Hippocampal formation (tissue), 2 donors: Measurements from ENCODE around the gene PLXND1.

Source experiments
- DNase-seq, 2 donors: peaks; one replicate each; lab custom pipeline; 2025; lab: John Stamatoyannopoulos, UW

The PLXND1 gene

GRCh38 chr3:129582799-129583198 is 23.7 kb downstream of the PLXND1 start:
- DNase-seq: no peak

- DNase-seq: no peak
Observed at GRCh38 chr3:129581623-129582022, 24.9 kb downstream of the PLXND1 start.

DNA sequence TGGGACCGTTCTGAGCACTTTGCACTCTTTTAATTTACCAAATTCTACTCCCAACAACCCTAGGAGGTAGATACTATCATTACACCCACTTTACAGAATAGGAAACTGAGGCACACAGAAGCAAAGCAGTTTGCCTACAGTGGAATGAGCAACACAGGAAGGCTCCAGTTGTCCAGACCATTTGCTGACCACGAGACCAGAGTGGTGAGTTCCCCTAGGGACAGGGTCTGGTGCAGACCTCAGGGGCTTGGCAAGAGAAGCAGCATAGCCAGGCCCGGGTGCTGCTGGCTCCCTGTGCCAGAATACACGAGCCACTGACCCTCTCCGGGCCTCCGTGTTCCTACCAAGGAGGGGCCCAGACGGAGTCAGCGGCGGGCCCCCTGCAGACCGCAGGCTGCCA is 26.5 kb downstream of the PLXND1 start:
- DNase-seq: no peak

DNA sequence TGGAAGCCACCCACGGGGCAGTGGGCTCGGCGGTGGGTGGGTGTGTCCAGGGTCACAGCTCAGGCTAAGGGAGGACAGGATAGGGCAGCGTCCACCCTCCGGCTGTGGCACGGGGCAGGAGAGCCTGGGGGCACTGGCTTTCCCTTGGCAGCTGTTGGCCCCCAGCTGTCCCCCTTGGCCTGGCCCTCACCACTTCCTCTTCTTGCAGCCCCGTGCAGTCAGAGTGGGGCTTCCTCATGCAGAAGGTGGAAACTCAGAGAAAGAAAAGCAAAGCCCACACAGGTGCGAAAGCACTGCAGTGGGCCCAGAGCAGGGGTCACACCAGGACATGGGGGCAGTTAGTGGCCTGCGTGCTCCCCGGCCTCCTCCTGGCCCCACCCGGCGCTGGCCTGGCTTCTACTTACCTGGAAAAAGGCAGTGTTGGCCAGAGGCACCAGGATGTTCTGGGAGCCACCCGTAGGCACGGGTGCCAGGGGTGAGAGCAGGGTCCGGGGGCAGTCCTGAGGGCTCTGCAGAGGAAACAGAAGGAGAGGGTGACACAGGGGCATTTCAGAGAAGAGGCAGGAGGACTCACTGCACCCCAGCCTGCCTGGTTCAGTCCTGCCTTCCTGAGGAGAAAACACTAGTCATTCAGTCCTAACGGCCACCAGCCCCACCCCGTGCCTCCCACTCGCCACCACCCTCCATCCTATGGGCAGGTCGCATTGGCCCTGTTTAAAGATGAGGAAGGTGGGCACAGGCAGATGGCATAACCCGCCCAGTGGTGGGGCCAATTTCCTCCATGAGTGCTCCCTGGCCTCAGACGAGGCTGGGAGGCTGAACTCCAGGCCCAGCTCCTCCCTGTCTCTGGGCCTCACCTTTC is 28.3 kb downstream of the PLXND1 start:
- peak in 1 of 2 donors; percentile 22 for DNase-seq

DNA sequence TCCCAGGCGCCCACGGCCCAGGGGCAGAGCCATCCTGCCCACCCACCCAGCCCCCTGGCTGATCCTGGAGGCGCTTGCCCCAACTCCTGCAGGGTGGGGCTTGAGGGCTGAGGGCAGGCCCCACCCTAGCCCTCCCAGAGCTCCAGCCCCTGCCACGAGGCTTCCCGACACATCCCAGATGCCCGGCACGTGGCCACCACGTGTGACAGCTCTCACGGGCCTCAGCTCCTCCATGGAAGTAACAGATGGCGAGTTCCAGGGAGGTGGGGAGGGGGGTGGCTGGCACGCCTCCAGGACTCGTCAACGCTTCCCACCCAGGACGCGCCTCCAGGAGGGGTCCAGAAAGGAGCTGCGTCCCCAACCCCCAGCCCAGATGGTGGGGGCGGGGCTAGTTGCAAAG is 29.1 kb downstream of the PLXND1 start:
- no peak for DNase-seq

DNA sequence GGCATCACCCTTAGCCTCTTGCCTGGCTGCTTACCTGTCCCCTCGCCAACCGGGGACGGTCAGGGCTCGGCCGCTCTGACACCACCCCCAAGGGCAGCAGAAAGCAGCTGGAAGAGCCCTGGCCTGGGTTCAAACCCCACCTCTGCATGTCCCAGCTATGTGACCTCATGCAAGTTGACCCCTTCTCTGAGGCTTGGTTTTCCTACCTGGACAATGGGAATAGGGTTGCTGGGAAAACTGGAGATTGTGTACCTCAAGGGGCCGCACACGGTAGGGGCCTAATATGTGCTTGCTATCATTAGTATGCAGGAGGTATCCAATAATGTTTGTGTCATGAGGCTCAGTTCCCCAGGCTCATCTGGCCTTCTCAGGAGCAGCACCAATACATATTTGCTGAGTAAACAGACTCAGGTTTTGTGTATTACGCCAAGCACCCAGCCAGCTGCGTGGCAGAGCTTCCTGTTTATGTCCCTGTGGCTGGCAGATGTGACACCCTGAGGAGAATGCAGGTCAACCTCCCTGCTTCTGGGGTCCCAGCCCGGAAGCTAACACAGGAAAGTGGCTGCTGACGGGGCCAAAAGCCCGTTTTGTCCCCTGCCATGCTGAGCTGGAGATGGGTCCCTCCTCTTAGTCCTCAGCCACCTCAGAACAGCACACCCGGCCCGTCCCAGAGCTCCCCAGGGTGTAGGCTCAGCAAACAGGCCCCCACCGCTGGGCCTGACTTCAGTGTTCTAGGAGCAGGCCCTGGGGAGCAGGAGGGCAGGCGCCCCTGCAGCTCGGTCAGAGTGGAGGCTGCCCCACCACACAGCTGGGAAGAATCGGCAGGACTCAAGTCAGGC is 29.7 kb downstream of the PLXND1 start:
- DNase-seq: no peak

GRCh38 chr3:129575997-129576384 is 30.5 kb downstream of the PLXND1 start:
- no peak for DNase-seq

DNA sequence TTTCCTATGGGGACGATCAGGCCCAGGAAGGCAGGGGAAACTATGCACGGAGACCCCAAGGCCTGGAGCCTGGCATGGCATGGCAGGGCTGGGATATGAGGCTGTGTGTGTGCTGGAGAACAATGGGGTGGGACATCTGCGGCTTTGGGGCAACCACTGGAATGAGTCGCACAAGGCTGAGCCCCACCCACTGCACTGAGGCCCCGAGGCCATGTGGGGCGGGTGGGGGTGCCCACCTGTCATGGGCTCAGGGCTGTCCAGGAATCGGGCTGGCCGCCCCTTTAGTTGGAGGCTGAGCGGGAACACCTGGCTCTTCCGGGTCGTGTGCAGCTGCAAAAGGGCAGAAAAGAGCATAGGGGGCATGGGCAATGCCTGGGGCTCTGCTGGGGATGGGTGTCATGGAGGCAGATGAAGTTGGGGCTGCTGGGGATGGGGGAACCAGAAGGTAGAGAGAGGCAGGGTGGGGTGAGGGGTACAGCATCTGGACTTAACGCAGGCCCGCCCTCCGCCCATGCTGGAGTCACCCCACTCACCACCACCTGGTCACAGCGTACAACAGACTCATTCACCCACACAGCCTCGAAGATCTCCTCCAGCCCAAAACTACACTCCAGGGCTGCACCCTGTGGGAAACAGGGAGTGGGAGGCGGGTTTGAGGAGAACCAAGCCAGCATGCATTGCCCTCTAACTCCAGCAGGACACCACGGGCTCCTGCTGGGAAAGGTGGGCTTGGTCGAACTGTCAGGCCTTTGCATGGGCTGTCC is 31.1 kb downstream of the PLXND1 start:
- DNase-seq: no peak

- no peak for DNase-seq
Observed at GRCh38 chr3:129574206-129574605, 32.3 kb downstream of the PLXND1 start.

DNA sequence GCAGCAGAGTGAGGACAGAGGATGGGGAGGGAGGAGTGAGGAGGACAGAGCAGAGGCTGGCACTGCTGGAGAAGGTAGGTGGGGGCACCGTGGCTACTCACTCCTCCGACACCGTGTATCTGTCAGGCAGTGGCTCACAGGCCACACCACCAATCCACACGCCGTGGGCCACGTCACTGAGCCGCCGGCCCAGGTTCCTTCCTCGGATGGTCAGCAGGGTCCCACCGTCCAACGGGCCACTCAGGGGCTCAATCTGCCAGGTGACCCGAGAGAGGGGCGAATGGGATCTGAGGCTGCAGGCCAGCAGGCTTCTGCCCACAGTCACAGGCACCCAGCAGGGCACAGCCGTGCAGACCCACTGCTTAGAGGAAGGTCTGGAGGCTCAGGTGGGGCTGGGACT is 33.0 kb downstream of the PLXND1 start:
- DNase-seq: no peak

DNA sequence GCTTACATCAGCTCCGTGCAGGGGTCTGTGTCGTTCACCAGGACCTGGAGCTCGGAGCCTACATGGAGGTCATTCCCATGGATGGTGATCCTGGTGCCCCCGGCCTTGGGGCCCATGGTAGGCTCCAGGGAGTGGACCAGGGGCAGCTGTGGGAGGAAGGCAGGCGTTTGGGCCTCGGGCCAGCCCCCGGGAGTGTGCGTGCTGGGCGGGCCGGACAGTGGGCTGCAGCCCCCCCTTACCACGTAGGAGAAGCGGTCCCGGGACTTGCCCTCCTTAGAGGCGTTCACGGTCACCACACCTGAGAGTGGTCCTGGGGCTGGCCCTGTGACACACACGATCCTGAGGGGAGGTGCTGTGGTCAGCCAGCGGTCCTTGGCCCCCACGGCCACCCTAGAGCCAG is 33.9 kb downstream of the PLXND1 start:
- no peak for DNase-seq

DNA sequence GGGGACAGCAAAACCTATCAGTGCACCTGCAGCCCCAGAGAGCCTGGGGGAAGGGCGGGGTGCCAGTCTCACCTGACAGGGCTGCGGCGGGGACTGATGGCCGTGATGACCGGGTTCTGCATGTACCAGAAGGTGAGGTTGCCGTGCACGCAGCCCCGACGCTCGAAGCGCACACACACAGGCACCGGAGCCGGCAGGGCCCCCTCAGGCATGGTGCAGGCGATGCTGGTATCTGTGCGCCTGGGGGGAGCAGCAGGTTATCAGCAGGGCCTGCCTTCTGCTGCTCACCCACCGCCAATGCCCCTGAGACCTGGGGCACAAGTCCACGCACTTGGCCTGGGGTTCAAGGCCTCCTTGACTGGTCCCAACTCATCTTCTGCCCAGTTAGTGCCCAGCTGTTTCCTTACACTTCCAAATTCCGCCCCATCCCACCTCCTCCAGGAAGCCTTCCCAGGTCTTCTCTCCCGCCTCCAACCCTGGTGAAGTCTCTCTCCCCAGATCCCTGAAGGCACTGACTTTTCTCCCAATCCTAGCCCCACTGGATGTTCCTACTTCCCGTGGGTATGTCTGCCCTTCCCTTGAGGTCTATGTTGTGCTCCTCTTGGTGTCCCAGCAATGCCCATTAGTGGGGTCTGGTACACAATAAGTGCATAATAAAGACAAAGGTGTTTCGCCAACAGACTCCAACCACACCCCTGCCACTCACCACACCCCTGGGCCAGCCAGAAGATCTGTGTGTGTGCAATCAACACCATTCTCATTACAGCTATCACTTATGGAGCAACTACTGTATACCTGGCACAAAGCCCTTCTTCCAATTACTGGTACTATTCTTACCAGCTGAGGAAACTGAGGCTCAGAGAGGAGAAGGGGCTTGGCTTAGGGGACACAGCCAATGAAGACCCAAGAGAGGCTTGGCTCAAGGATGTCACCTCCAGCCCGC is 34.6 kb downstream of the PLXND1 start:
- DNase-seq: no peak

DNA sequence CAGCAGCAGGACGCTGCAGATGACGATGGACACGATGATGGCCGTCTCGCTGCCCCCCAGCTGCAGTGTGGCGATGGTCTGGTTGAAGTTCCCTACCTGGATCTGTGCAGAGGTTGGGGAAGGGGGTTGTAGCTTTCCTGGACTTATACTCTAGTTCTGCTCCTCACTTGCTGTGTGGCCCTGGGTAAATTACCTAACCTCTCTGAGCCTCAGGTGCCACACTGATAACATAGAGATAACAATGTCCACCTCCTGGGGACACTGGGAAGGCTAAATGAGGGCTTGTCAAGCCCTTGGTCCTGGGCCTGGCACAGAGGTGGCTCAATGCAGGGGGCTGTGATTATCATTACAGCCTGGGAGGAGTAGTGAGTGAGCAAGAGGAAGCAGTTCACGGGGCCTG is 36.6 kb downstream of the PLXND1 start:
- DNase-seq: no peak

- DNase-seq: no peak
Observed at GRCh38 chr3:129567939-129568338, 38.5 kb downstream of the PLXND1 start.

GRCh38 chr3:129567176-129567705 is 39.2 kb downstream of the PLXND1 start:
- DNase-seq: no peak

DNA sequence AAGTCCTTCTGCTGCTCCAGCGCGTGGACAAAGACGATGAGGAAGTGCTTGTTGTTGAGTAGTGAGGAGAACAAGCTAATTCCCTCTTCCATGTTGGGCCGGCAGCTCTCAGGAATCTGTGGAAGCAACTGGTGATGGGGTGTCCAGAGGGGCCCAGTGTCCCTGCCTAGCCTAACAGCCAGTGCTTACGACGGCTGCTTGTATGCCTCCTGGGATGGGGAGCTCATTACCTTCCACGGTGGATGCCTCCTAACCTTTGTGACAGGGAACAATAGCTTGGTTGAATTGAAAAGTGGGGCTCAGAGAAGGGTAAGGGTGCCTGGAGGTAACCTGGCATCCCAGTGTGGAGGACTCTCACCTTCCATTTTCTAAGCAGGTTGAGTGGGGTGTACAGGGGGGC is 40.6 kb downstream of the PLXND1 start:
- no peak for DNase-seq

DNA sequence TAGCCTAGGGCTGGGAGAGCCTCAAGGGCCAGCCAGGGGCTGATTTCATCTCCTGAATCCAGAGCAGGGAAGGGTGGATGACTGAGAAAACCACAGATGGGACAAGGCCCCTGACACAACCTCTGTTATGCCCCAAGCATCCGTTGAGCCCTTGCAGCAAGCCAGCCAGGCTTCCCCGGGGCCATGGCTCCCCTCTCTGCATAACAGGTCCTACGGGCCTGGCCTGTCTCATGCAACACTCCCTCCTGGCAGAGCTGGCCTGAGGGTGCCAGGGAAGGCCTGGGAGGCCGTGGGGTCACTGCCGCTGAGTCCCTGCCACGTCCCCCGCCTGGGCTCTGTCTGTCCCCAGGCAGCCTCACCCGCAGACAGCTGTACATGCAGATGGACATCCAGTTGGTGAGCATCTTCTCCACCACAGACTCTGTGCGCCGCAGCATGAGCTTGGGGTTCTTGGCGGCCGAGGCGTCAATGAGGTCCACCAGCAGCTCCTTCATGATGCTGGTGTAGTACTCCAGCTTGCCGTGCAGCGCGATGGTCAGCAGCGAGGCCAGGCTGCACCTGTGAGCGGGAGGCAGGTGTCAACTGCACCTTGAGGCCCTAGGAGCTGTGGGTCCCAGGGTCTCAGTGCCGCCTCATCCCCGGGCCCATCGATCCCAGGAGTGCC is 41.4 kb downstream of the PLXND1 start:
- DNase-seq: no peak

DNA sequence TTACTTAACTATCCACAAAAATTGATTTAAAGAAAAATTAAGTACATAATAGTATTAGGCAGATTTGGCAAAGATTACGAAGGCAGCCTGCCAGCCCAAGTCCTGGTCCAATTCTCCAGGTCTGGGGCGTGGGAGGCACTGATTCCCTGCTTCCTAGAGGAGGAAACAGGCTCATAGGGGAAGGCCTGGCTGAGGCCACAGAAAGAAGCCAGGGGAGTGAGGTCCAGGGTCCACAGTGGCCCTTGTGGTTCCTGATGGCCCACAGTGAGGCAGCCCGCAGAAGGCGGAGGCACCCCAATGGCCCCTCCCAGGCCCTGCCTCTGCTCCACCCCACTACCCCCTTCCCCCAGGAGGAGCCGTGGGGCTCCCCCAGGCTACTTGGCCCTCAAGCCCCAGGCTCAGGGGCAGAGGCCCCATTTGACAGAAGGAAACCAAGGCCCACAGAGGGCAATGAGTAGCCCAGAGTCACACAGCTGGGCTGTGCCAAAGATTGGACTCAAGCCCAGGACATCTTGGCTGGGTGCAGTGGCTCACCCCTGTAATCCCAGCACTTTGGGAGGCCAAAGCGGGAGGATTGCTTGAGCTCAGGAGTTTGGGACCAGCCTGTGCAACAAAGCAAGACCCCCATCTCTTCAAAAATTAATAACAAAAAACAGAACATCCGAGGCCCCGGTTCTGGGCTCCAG is 42.5 kb downstream of the PLXND1 start:
- no peak for DNase-seq

- DNase-seq: no peak
Observed at GRCh38 chr3:129563332-129563731, 43.1 kb downstream of the PLXND1 start.

DNA sequence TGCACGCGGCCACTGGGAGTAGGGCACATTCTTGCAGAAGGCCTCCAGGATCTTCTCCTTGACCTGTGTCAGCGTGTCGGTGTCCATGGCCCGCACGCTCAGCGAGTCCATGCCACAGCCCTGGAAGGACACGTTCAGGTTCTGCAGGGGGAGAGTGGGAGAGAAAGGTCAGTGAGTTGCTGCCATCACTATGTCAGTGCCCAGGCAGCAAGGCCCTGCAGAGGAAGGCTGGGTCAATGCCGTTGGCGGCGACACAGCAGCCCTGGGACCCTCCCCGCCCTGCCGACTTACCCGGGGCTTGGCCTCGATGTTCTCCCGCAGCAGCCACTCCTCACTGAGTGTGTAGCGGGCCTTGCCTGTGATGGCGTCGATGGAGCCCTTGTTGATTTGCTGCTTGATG is 43.7 kb downstream of the PLXND1 start:
- no peak for DNase-seq
